MCF 10A (cell line): ENCODE data around the gene TSPAN31. TPM values are rescaled to one million over a fixed set of nuclear protein-coding genes. Genes with fewer than 3 reads are reported as not detected.

ENCODE experiments used
- BruUV-seq: library from RNA; stranded (reverse); fragments of 400-500 nt; replicated peaks from 2 replicates; lab custom pipeline; 2021; lab: Mats Ljungman, UMichigan
- CTCF ChIA-PET: fragments of 300-600 bp; sonication (Branson Sonifier 250); formaldehyde crosslinking; extraction: SDS; loops from one replicate; lab custom pipeline; 2021; ENCODE audit warnings: antibody characterized with exemption, inconsistent platforms; lab: Yijun Ruan, JAX
- POLR2A ChIA-PET: fragments of 300-600, 350-650 bp; sonication (Branson Sonifier 250); formaldehyde crosslinking; extraction: SDS; loops from one replicate; lab custom pipeline; 2020; ENCODE audit warnings: antibody characterized with exemption, inconsistent platforms; lab: Yijun Ruan, JAX
- DNase-seq: peaks from one replicate; pipeline ENCODE4 v3.0.0-alpha.2; 2018; ENCODE audit not compliant: unreplicated experiment
- H3K27ac Mint-ChIP-seq: one replicate; pipeline ENCODE4 v1.8.0; 2022; ENCODE audit warnings: mild to moderate bottlenecking, low read depth, mixed read lengths; ENCODE audit not compliant: unreplicated experiment
- H3K27me3 Mint-ChIP-seq: one replicate; pipeline ENCODE4 v1.8.0; 2022; ENCODE audit warnings: mixed read lengths; ENCODE audit not compliant: insufficient read depth, unreplicated experiment
- H3K36me3 Mint-ChIP-seq: one replicate; pipeline ENCODE4 v1.8.0; 2022; ENCODE audit warnings: mild to moderate bottlenecking, moderate library complexity, mixed read lengths; ENCODE audit not compliant: insufficient read depth, unreplicated experiment
- H3K4me1 Mint-ChIP-seq: one replicate; pipeline ENCODE4 v1.8.0; 2022; ENCODE audit warnings: mixed read lengths; ENCODE audit not compliant: insufficient read depth, unreplicated experiment
- H3K4me3 Mint-ChIP-seq: one replicate; pipeline ENCODE4 v1.8.0; 2022; ENCODE audit warnings: mild to moderate bottlenecking, moderate library complexity, mixed read lengths; ENCODE audit not compliant: unreplicated experiment
- H3K9me3 Mint-ChIP-seq: one replicate; pipeline ENCODE4 v1.8.0; 2022; ENCODE audit warnings: mixed read lengths; ENCODE audit not compliant: unreplicated experiment
- CTCF ChIP-seq: fragments of 200-600 bp; IDR thresholded peaks from one replicate; pipeline ENCODE4 v1.8.0; 2022; ENCODE audit warnings: antibody characterized with exemption, mild to moderate bottlenecking; ENCODE audit not compliant: unreplicated experiment
- intact Hi-C: fragments of 100-400 bp; cut with micrococcal nuclease; formaldehyde crosslinking; loops from 2 replicates; pipeline ENCODE4 v1.14.1; 2022
- total RNA-seq: library from RNA; stranded (reverse); gene quantifications from 2 replicates; pipeline ENCODE4 v1.2.3, GENCODE V29; 2022

Gene TSPAN31
- total RNA-seq, 1 experiment from 2014 or later, result 24.8 TPM

DNA sequence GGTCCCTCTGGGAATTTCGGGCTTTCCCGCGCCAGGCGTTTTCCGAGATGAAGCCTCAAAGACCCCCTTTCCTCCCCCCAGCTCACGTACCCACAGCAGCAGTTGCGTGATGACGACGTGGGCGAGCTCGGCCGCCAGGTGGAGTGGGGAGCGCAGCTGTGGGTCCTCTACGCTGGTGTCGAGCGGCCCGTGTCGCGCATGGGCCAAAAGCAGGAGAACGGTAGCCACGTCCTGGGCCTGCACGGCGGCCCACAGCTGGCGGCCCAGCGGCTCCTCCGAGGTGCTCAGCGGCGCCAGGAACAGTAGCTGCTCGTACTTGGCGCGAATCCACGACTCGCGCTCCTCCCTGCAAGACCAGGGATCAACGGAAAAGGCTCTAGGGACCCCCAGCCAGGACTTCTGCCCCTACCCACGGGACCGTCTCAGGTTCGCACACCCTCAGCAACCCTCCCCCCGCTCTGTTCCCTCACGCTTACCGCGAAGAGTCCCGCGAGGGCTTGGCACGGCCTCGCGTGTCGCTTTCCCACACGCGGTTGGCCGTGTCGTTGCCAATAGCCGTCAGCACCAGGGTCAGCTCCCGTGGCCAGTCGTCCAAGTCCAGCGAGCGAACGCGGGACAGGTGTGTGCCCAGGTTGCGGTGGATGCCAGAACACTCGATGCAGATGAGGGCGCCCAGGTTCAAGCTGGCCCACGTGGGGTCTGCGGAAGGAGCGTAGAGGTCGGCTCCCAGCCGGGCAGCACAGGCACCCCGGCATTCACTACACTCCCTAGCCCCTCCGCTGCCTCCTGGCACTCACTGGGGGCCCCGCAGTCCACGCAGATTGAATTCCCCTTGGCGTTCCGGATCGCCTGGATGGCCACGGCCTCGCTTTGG lies 17.7 kb upstream of the TSPAN31 start:
- Mint-ChIP-seq H3K27ac (no peak overlapping the region), H3K4me1 (no peaks in the 10 kb centered on the region), H3K27me3 (no peaks in the 10 kb centered on the region), H3K4me3 (peak overlapping the region; percentile 82), H3K36me3 (no peaks in the 10 kb centered on the region), H3K9me3 (no peaks in the 10 kb centered on the region)
- BruUV-seq, result TSS peak; percentile 43
- TF ChIP-seq CTCF, result peak; percentile 18
- ChIA-PET CTCF (interaction anchor here (0.6 to 4.3 kb wide), 14 partner anchors 9 to 203 kb away, joined by 3 to 43 read pairs (median 4); partner anchors contain the start of genes CDK4, DCTN2 and TSPAN31), POLR2A (interaction anchor here (0.7 to 2.7 kb wide), 8 partner anchors 9 to 144 kb away, joined by 3 to 17 read pairs (median 6); partner anchors contain the start of genes OS9, PIP4K2C and TSPAN31)
- intact Hi-C loops, result loop anchor here (1.0 kb wide), 1 partner anchor 17 kb away; no protein-coding TSS in a partner anchor
- no peak for DNase-seq

GRCh38 chr12:57727758-57728395 lies 17.0 kb upstream of the TSPAN31 start:
- TF ChIP-seq CTCF, result no peak
- H3K4me1 Mint-ChIP-seq, result no peaks in the 10 kb centered on the region
- DNase-seq, result no peak
- no peaks in the 10 kb centered on the region for H3K36me3 Mint-ChIP-seq
- POLR2A ChIA-PET, result interaction anchor here (2.7 kb wide), 1 partner anchor 8 kb away, joined by 17 read pairs; no protein-coding TSS in a partner anchor
- intact Hi-C loops, result no loop called here
- H3K27me3 Mint-ChIP-seq, result no peaks in the 10 kb centered on the region
- CTCF ChIA-PET, result interaction anchor here (4.3 kb wide), 1 partner anchor 8 kb away, joined by 43 read pairs; no protein-coding TSS in a partner anchor
- BruUV-seq, result no TSS peak
- peak overlapping the region; percentile 65 for H3K4me3 Mint-ChIP-seq
- no peak overlapping the region for H3K27ac Mint-ChIP-seq
- H3K9me3 Mint-ChIP-seq, result no peaks in the 10 kb centered on the region

GRCh38 chr12:57729321-57729844 lies 15.5 kb upstream of the TSPAN31 start:
- CTCF ChIA-PET, result interaction anchor here (0.9 kb wide), 1 partner anchor 109 kb away, joined by 4 read pairs; no protein-coding TSS in a partner anchor

More at GRCh38 chr12:57729321-57729844, 15.5 kb upstream of the TSPAN31 start:
- Mint-ChIP-seq H3K4me3 (no peak overlapping the region), H3K27ac (no peak overlapping the region), H3K9me3 (no peaks in the 10 kb centered on the region), H3K4me1 (no peaks in the 10 kb centered on the region), H3K36me3 (no peaks in the 10 kb centered on the region), H3K27me3 (peaks cover 6% of the 10 kb centered on the region)
- no peak for TF ChIP-seq CTCF
- intact Hi-C loops, result no loop called here
- no TSS peak for BruUV-seq
- DNase-seq, result no peak
- POLR2A ChIA-PET, result no interaction called here
